WI38 (cell line): Measurements from ENCODE around the gene KCNJ13.

Experiments
- H3K4me3 ChIP-seq: 2 replicates; pipeline ENCODE4 v1.5.1; 2011; ENCODE audit warnings: low read depth, mild to moderate bottlenecking, control low read depth, low read length
- CTCF ChIP-seq: IDR thresholded peaks from 2 replicates; pipeline ENCODE4 v1.5.1; 2012; ENCODE audit warnings: low read depth, mild to moderate bottlenecking, control low read depth, low read length

Gene KCNJ13

GRCh38 chr2:232800166-232800565 lies 23.8 kb upstream of the KCNJ13 start:
- TF ChIP-seq CTCF = no peak
- H3K4me3 ChIP-seq = no peak overlapping the region

- no peak overlapping the region for H3K4me3 ChIP-seq
- no peak for TF ChIP-seq CTCF
Observed at GRCh38 chr2:232798187-232798586, 21.8 kb upstream of the KCNJ13 start.

GRCh38 chr2:232795920-232796319 lies 19.6 kb upstream of the KCNJ13 start:
- no peak overlapping the region for H3K4me3 ChIP-seq
- no peak for TF ChIP-seq CTCF

- no peak for TF ChIP-seq CTCF
- H3K4me3 ChIP-seq = no peak overlapping the region
Observed at GRCh38 chr2:232794981-232795380, 18.6 kb upstream of the KCNJ13 start.

GRCh38 chr2:232793271-232793670 lies 16.9 kb upstream of the KCNJ13 start:
- no peak overlapping the region for H3K4me3 ChIP-seq
- TF ChIP-seq CTCF = no peak

GRCh38 chr2:232791518-232791917 lies 15.2 kb upstream of the KCNJ13 start:
- H3K4me3 ChIP-seq = no peak overlapping the region

GRCh38 chr2:232789082-232789481 lies 12.7 kb upstream of the KCNJ13 start:
- no peak overlapping the region for H3K4me3 ChIP-seq
- no peak for TF ChIP-seq CTCF

More at GRCh38 chr2:232791518-232791917, 15.2 kb upstream of the KCNJ13 start:
- no peak for TF ChIP-seq CTCF
